ENCODE results near the gene MFSD12. TPM values are rescaled to one million over a fixed set of nuclear protein-coding genes. Genes with fewer than 3 reads are reported as not detected.

The MFSD12 gene
- total and polyA plus RNA-seq, 9 donors, result 17.4 to 104 (median 36.4) TPM

DNA sequence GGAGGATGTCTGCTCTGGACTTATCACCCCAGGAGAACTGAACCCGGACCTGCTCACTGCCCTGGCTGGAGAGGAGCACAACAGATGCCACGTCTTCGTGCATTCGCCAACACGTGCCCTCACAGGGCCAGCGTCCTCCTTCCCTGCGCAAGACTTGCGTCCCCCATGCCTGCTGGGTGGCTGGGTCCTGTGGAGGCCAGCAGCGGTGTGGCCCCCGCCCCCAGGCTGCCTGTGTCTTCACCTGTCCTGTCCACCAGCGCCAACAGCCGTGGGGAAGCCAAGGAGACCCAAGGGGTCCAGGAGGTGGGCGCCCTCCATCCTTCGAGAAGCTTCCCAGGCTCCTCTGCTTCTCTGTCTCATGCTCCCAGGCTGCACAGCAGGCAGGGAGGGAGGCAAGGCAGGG is 21.8 kb downstream of the MFSD12 start:
- H3K36me3 ChIP-seq, result no peaks in the 10 kb centered on the region
- TF ChIP-seq POLR2A (IDR thresholded peaks at IDR 0.05), result no peak
- TF ChIP-seq, protein P1, sequence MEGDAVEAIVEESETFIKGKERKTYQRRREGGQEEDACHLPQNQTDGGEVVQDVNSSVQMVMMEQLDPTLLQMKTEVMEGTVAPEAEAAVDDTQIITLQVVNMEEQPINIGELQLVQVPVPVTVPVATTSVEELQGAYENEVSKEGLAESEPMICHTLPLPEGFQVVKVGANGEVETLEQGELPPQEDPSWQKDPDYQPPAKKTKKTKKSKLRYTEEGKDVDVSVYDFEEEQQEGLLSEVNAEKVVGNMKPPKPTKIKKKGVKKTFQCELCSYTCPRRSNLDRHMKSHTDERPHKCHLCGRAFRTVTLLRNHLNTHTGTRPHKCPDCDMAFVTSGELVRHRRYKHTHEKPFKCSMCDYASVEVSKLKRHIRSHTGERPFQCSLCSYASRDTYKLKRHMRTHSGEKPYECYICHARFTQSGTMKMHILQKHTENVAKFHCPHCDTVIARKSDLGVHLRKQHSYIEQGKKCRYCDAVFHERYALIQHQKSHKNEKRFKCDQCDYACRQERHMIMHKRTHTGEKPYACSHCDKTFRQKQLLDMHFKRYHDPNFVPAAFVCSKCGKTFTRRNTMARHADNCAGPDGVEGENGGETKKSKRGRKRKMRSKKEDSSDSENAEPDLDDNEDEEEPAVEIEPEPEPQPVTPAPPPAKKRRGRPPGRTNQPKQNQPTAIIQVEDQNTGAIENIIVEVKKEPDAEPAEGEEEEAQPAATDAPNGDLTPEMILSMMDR (IDR thresholded peaks at IDR 0.05), result no peak
- TF ChIP-seq EP300 (IDR thresholded peaks at IDR 0.05), result no peak
- H3K4me3 ChIP-seq, result no peak overlapping the region
- H3K9me3 ChIP-seq, result no peaks in the 10 kb centered on the region
- WGBS, 3 donors, result 89 to 92% (median 91%) methylated on average over 14 of the region's 14 CpGs
- peaks cover 9% of the 10 kb centered on the region for H3K4me1 ChIP-seq (ENCODE audit: insufficient read depth)
- peak overlapping the region in 1 of 2 donors; percentile 78 for H3K27ac ChIP-seq
- intact Hi-C loops (cut with DNase I), result no loop called here
- peak in 3 of 5 donors; percentile 14 to 36 (median 35) for DNase-seq
- H3K27me3 ChIP-seq, result no peaks in the 10 kb centered on the region

DNA sequence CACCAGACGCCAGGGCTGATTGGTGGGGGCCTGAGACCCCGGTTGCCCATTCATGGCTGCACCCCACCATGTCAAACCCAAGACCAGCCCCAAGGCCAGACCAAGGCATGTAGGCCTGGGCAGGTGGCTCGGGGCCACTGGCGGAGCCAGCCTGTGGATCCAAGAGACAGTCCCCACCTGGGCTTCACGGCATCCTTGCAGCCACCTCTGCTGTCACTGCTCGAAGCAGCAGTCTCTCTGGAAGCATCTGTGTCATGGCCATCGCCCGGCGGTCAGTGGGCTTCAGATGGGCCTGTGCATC is 22.2 kb downstream of the MFSD12 start:
- Histone ChIP-seq H3K27me3 (no peaks in the 10 kb centered on the region), H3K27ac (no peak overlapping the region), H3K4me3 (no peak overlapping the region), H3K36me3 (no peaks in the 10 kb centered on the region), H3K9me3 (no peaks in the 10 kb centered on the region), H3K4me1 (ENCODE audit: insufficient read depth) (peaks cover 9% of the 10 kb centered on the region)
- intact Hi-C loops (cut with DNase I), result no loop called here
- 92 to 100% (median 95%) methylated on average over 7 to 9 of the region's 9 CpGs for WGBS, 3 donors
- DNase-seq, result peak in 1 of 5 donors; percentile 26
- no peak for TF ChIP-seq POLR2A (IDR thresholded peaks at IDR 0.05)
- no peak for TF ChIP-seq EP300 (IDR thresholded peaks at IDR 0.05)
- TF ChIP-seq, protein P1 (IDR thresholded peaks at IDR 0.05), result no peak

DNA sequence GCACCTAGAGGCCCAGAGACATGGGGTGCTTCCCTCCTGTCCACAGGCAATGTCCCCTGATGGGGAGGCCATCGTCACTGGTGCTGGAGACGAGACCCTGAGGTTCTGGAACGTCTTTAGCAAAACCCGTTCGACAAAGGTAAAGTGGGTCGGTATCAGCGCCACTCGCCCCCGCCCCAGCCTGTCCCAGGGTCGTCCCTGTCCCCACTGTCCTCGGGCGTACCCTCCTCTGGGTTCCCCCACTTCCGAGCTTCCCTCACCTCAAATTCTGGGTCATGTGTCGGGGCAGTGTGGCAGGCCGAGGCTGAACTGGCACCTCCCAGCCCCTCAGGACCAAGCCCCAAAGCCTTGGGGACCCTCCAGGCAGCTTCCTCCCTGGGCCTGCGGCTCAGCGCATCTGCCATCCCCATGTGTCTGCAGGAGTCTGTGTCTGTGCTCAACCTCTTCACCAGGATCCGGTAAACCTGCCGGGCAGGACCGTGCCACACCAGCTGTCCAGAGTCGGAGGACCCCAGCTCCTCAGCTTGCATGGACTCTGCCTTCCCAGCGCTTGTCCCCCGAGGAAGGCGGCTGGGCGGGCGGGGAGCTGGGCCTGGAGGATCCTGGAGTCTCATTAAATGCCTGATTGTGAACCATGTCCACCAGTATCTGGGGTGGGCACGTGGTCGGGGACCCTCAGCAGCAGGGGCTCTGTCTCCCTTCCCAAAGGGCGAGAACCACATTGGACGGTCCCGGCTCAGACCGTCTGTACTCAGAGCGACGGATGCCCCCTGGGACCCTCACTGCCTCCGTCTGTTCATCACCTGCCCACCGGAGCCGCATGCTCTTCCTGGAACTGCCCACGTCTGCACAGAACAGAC is 22.8 kb downstream of the MFSD12 start:
- peak in 2 of 5 donors; percentile 24 to 33 for DNase-seq
- Histone ChIP-seq H3K27ac (no peak overlapping the region), H3K9me3 (no peaks in the 10 kb centered on the region), H3K4me3 (no peak overlapping the region), H3K36me3 (no peaks in the 10 kb centered on the region), H3K27me3 (no peaks in the 10 kb centered on the region), H3K4me1 (ENCODE audit: insufficient read depth) (peaks cover 9% of the 10 kb centered on the region)
- 89 to 91% (median 90%) methylated on average over 35 to 38 of the region's 38 CpGs for WGBS, 3 donors
- TF ChIP-seq POLR2A (IDR thresholded peaks at IDR 0.05) (no peak), EP300 (IDR thresholded peaks at IDR 0.05) (no peak)
- TF ChIP-seq, protein P1 (IDR thresholded peaks at IDR 0.05), result no peak
- intact Hi-C loops (cut with DNase I), result no loop called here

DNA sequence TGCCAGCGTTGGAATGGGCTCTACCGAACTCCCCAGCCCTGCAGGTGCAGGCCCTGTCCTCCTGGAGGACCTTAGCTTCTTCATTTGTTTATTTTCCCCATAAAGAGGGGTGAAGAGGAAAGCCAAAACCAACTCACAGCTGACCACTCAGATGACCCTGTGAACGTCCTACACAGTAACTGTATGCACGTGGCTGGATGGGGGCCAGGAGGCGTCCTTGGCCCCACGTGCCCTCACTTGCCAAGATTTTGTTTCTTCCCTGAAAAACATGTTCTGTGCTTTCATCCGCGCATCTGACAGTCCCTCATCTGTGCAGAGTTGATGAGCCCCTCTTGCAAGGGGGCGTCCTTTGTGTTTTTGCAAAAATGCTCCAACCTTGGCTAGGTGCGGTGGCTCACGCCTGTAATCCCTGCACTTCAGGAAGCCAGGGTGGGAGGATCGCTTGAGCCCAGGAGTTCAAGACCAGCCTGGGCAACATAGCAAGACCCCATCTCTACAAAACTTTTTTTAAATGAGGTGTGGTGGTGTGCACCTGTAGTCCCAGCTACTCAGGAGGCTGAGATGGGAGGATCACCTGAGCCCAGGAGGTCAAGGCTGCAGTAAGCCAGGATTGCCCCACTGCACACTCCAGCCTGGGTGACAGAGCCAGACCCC is 23.7 kb downstream of the MFSD12 start:
- no peaks in the 10 kb centered on the region for H3K36me3 ChIP-seq
- H3K4me1 ChIP-seq (ENCODE audit: insufficient read depth), result peaks cover 9% of the 10 kb centered on the region
- no peak overlapping the region for H3K27ac ChIP-seq
- no peaks in the 10 kb centered on the region for H3K27me3 ChIP-seq
- no peaks in the 10 kb centered on the region for H3K9me3 ChIP-seq
- TF ChIP-seq, protein P1 (IDR thresholded peaks at IDR 0.05), result no peak
- no peak for TF ChIP-seq EP300 (IDR thresholded peaks at IDR 0.05)
- no peak for TF ChIP-seq POLR2A (IDR thresholded peaks at IDR 0.05)
- no peak overlapping the region for H3K4me3 ChIP-seq
- peak; percentile 62 to 87 (median 72) for DNase-seq
- WGBS, 3 donors, result 45 to 51% (median 46%) methylated on average over 12 of the region's 12 CpGs
- intact Hi-C loops (cut with DNase I), result no loop called here
